K562 (cell line): Measurements from ENCODE around the gene LRP1B. TPM values are rescaled to one million over a fixed set of nuclear protein-coding genes. Genes with fewer than 3 reads are reported as not detected.

ENCODE experiments used
- ATAC-seq: fragments of 200-7000 bp; cut with Tn5 transposase; 3 replicates; pipeline ENCODE4 v1.9.1; 2020; ENCODE audit warnings: moderate library complexity
- BruUV-seq: library from RNA; stranded (reverse); fragments of 400-500 nt; replicated peaks from 2 replicates; lab custom pipeline; 2021; lab: Mats Ljungman, UMichigan
- CTCF ChIA-PET: fragments of 300-600 bp; formaldehyde crosslinking; extraction: SDS; loops from one replicate; lab custom pipeline; 2021; ENCODE audit warnings: low intra/inter-chr PET ratio; lab: Yijun Ruan, JAX
- POLR2A ChIA-PET: fragments of 300-600, 350-650 bp; sonication (Branson Sonifier 250); formaldehyde crosslinking; extraction: SDS; loops from one replicate; lab custom pipeline; 2021; ENCODE audit warnings: antibody characterized with exemption, inconsistent platforms; lab: Yijun Ruan, JAX
- DNase-seq, 4 experiments: peaks; one replicate each; pipeline versions ENCODE4 v3.0.0 to v3.0.0-alpha.2; 2011 to 2018; ENCODE audit warnings: low spot score in 3 of 4, mixed read lengths in 3 of 4; ENCODE audit errors: extremely low read depth in 1 of 4
- FAIRE-seq: peaks from 2 replicates; lab custom pipeline; 2011; peaks lifted over from hg19 to GRCh38; lab: Jason Lieb, UNC
- H2AFZ ChIP-seq: 2 replicates; pipeline ENCODE4 v1.6.0; 2011; ENCODE audit warnings: low read depth, low read length, control low read depth, inconsistent platforms
- H3K27ac ChIP-seq: fragments of 200-600 bp; 3 replicates; pipeline ENCODE4 v1.8.0; 2011; ENCODE audit warnings: low read depth, mild to moderate bottlenecking, control low read depth, inconsistent platforms, low read length, moderate library complexity, mixed read lengths; ENCODE audit errors: extremely low read depth
- H3K27me3 ChIP-seq, 2 experiments: fragments of 300-600 bp in 1 of 2; 2 replicates in 1 of 2; 3 replicates in 1 of 2; pipeline versions ENCODE4 v1.6.0 to v1.8.0; 2011; ENCODE audit warnings: inconsistent platforms in 2 of 2, low read length in 2 of 2, mild to moderate bottlenecking in 1 of 2, mixed read lengths in 1 of 2, moderate library complexity in 1 of 2; ENCODE audit not compliant: control insufficient read depth in 2 of 2, insufficient read depth in 2 of 2
- H3K36me3 ChIP-seq: fragments of 300-600 bp; 3 replicates; pipeline ENCODE4 v1.8.0; 2011; ENCODE audit warnings: mild to moderate bottlenecking, low read length, inconsistent platforms; ENCODE audit not compliant: control insufficient read depth, insufficient read depth
- H3K4me1 ChIP-seq, 2 experiments: fragments of 200-600 bp in 1 of 2; replicated peaks in 1 of 2; 2 replicates in 1 of 2; 3 replicates in 1 of 2; pipeline versions ENCODE4 v1.5.1 to v1.8.0; 2011; ENCODE audit warnings: inconsistent platforms in 2 of 2, low read length in 2 of 2, mild to moderate bottlenecking in 1 of 2, mixed read lengths in 1 of 2, moderate library complexity in 1 of 2; ENCODE audit not compliant: control insufficient read depth in 2 of 2, insufficient read depth in 2 of 2
- H3K4me2 ChIP-seq: 2 replicates; pipeline ENCODE4 v1.6.1; 2011; ENCODE audit warnings: low read length, control low read depth, inconsistent platforms, mixed read lengths; ENCODE audit not compliant: insufficient read depth
- H3K4me3 ChIP-seq: fragments of 200-600 bp; sonication (generic), shearing (Covaris generic); 2 replicates; pipeline ENCODE4 v1.5.1; 2016; ENCODE audit warnings: control low read depth, inconsistent platforms
- H3K79me2 ChIP-seq: fragments of 200-600 bp; 3 replicates; pipeline ENCODE4 v1.8.0; 2011; ENCODE audit warnings: low read length, inconsistent platforms; ENCODE audit not compliant: control insufficient read depth, insufficient read depth
- H3K9ac ChIP-seq, 2 experiments: 2 replicates each; pipeline versions ENCODE4 v1.6.0 to v1.6.1; 2011; ENCODE audit warnings: low read depth in 2 of 2, low read length in 2 of 2, control low read depth in 1 of 2, inconsistent platforms in 1 of 2, mild to moderate bottlenecking in 1 of 2, mixed read lengths in 1 of 2; ENCODE audit not compliant: insufficient read depth in 1 of 2
- H3K9me1 ChIP-seq: one replicate; pipeline ENCODE4 v1.6.0; 2011; ENCODE audit warnings: inconsistent platforms, mild to moderate bottlenecking, low read length, moderate library complexity; ENCODE audit not compliant: control insufficient read depth, insufficient read depth
- H3K9me3 ChIP-seq: replicated peaks from 2 replicates; pipeline ENCODE4 v1.5.1; 2011; ENCODE audit warnings: low read depth, low read length, inconsistent platforms; ENCODE audit not compliant: control insufficient read depth, insufficient read depth
- H4K20me1 ChIP-seq: replicated peaks from 2 replicates; pipeline ENCODE4 v1.6.1; 2011; ENCODE audit warnings: low read length, inconsistent platforms, mixed read lengths; ENCODE audit not compliant: control insufficient read depth, insufficient read depth
- CTCF ChIP-seq, 3 experiments: IDR thresholded peaks in 2 of 3; conservative IDR thresholded peaks in 1 of 3; 2 replicates each; pipeline ENCODE4 v1.5.1; 2011 to 2012; ENCODE audit warnings: low read length in 3 of 3, mild to moderate bottlenecking in 3 of 3, control low read depth in 2 of 3, improper control_type of control experiment in 1 of 3, inconsistent platforms in 1 of 3, low read depth in 1 of 3, mixed read lengths in 1 of 3, moderate library complexity in 1 of 3; ENCODE audit not compliant: insufficient read depth in 2 of 3
- IRF1 ChIP-seq: sonication (generic); formaldehyde crosslinking; IDR thresholded peaks from 2 replicates; pipeline ENCODE4 v1.8.0; 2022; ENCODE audit warnings: missing genetic modification reagents, mild to moderate bottlenecking, borderline replicate concordance
- JUN ChIP-seq, 2 experiments: sonication (generic) in 1 of 2; formaldehyde crosslinking in 1 of 2; IDR thresholded peaks; 2 replicates each; pipeline versions ENCODE4 v1.6.1 to v1.8.0; 2012 to 2022; ENCODE audit warnings: borderline replicate concordance in 2 of 2, mild to moderate bottlenecking in 2 of 2, improper control_type of control experiment in 1 of 2, low read depth in 1 of 2, low read length in 1 of 2, missing genetic modification reagents in 1 of 2
- LARP7 ChIP-seq: fragments of 450-650 bp; IDR thresholded peaks from 2 replicates; pipeline ENCODE4 v1.6.1; 2016
- NCOA4 ChIP-seq: fragments of 450-650 bp; IDR thresholded peaks from 2 replicates; pipeline ENCODE4 v1.6.1; 2018; ENCODE audit warnings: mild to moderate bottlenecking; ENCODE audit not compliant: partially characterized antibody
- NFRKB ChIP-seq: fragments of 450-650 bp; IDR thresholded peaks from 2 replicates; pipeline ENCODE4 v1.6.1; 2016; ENCODE audit warnings: low read depth
- PATZ1 ChIP-seq: fragments of 250-450 bp; sonication (Bioruptor Pico); IDR thresholded peaks from 2 replicates; pipeline ENCODE4 v1.5.0; 2020; ENCODE audit warnings: mild to moderate bottlenecking, borderline replicate concordance
- RBM34 ChIP-seq: fragments of 200-400 bp; formaldehyde crosslinking; IDR thresholded peaks from 2 replicates; pipeline ENCODE4 v1.6.1; 2018; ENCODE audit warnings: low read length, borderline replicate concordance; ENCODE audit not compliant: insufficient read depth
- RHOXF2B ChIP-seq: fragments of 250-450 bp; sonication (Bioruptor Pico); conservative IDR thresholded peaks from 2 replicates; pipeline ENCODE4 v1.5.1; 2021
- SMARCE1 ChIP-seq: fragments of 450-650 bp; IDR thresholded peaks from 2 replicates; pipeline ENCODE4 v1.7.1; 2016; ENCODE audit warnings: mild to moderate bottlenecking
- THAP12 ChIP-seq: fragments of 250-450 bp; sonication (Bioruptor Pico); IDR thresholded peaks from 2 replicates; pipeline ENCODE4 v1.9.0; 2021; ENCODE audit warnings: mild to moderate bottlenecking, inconsistent platforms
- TRIM28 ChIP-seq: fragments of 450-650 bp; IDR thresholded peaks from 2 replicates; pipeline ENCODE4 v1.6.1; 2017
- ZEB2 ChIP-seq: fragments of 450-650 bp; IDR thresholded peaks from 2 replicates; pipeline ENCODE4 v1.6.1; 2016
- ZNF408 ChIP-seq: fragments of 250-450 bp; sonication (Bioruptor Pico); IDR thresholded peaks from 2 replicates; pipeline ENCODE4 v1.4.0; 2020; ENCODE audit warnings: low read depth, mild to moderate bottlenecking, moderate library complexity
- WGBS: fragments of 100-300 bp; shearing (Covaris generic); methylation state at CpG from one replicate; pipeline ENCODE4 v1.1.6; 2016; ENCODE audit warnings: low coverage, mixed read lengths; ENCODE audit not compliant: insufficient coverage; ENCODE audit errors: missing lambda C conversion rate; 5-methylcytosine and 5-hydroxymethylcytosine counted together
- in situ Hi-C: fragments of 300-500 bp; cut with MboI; formaldehyde crosslinking; loops from 4 replicates; pipeline ENCODE4 v1.15.0; 2018; ENCODE audit warnings: inconsistent platforms, mixed read lengths
- intact Hi-C: fragments of 100-400 bp; cut with micrococcal nuclease; formaldehyde crosslinking; loops from 2 replicates; pipeline ENCODE4 v1.14.2; 2022
- polyA plus RNA-seq, 8 experiments: library from polyadenylated mRNA; depleted of rRNA in 4 of 8; stranded (reverse) in 5 of 8; unstranded in 3 of 8; fragments of >200 nt; fragmentation: Nextera tagmentation in 2 of 8; fragmentation: Illumina TruSeq in 1 of 8; extraction: Ambion mirVana in 2 of 8; extraction: Trizol in 1 of 8; gene quantifications; 2 replicates each; pipeline versions ENCODE4 v1.2.1 to v1.2.3, GENCODE V29; 2011 to 2014; ENCODE audit warnings: inconsistent platforms in 1 of 8, missing spikeins in 1 of 8
- total RNA-seq, 7 experiments: library from RNA; depleted of rRNA in 6 of 7; stranded (reverse); fragments of >200 nt in 6 of 7; fragmentation: Illumina TruSeq in 2 of 7; extraction: Trizol in 2 of 7; gene quantifications; 2 replicates each; pipeline versions ENCODE4 v1.2.1 to v1.2.3, GENCODE V29; 2011 to 2021; ENCODE audit warnings: low replicate concordance in 1 of 7

LRP1B gene
- total and polyA plus RNA-seq, 9 of the 15 experiments (the other 6 are each of a cell fraction or from before 2014, with no cell fraction given), result not detected

GRCh38 chr2:141720476-141720875, 410.3 kb downstream of the LRP1B start (continued):
- TF ChIP-seq RBM34, result no peak
- no peak for TF ChIP-seq RHOXF2B (CRISPR knock-in tag)
- no peak for TF ChIP-seq SMARCE1
- no peak for TF ChIP-seq NFRKB
- no peak for TF ChIP-seq TRIM28
- TF ChIP-seq CTCF (IDR thresholded peaks at IDR 0.05 in 2 of 3, conservative IDR thresholded peaks at IDR 0.05 in 1 of 3; ENCODE audit: insufficient read depth in 2 of 3, low read depth in 1 of 3, low read length in 3 of 3), result no peak
- no peak for TF ChIP-seq IRF1 (CRISPR knock-in tag)

GRCh38 chr2:141714496-141714895, 416.3 kb downstream of the LRP1B start:
- FAIRE-seq (no peak), DNase-seq (no peak), ATAC-seq (no peak)
- Histone ChIP-seq H4K20me1 (no peaks in the 10 kb centered on the region), H3K4me3 (no peak overlapping the region), H3K9me1 (no peaks in the 10 kb centered on the region), H3K27ac (no peak overlapping the region), H3K36me3 (no peaks in the 10 kb centered on the region), H3K27me3 (no peaks in the 10 kb centered on the region), H3K4me1 (no peaks in the 10 kb centered on the region), H3K9ac (no peak overlapping the region), H2AFZ (no peak overlapping the region), H3K79me2 (no peaks in the 10 kb centered on the region), H3K9me3 (no peaks in the 10 kb centered on the region; the same call in 1 of the 2 replicates), H3K4me2 (no peak overlapping the region)
- BruUV-seq, result no TSS peak
- ChIA-PET POLR2A (no interaction called here), CTCF (interaction anchor here (0.7 kb wide), 1 partner anchor 14 kb away, joined by 7 read pairs; no protein-coding TSS in a partner anchor)
- intact Hi-C loops (no loop called here), in situ Hi-C loops (no loop called here)
- 0% methylated on average over 1 of the region's 1 CpG for WGBS
- TF ChIP-seq JUN (IDR thresholded peaks at IDR 0.05; ENCODE audit: borderline replicate concordance, low read depth, low read length) (no peak), JUN (CRISPR knock-in tag; IDR thresholded peaks at IDR 0.05; ENCODE audit: borderline replicate concordance) (no peak), ZEB2 (no peak), ZNF408 (CRISPR knock-in tag) (no peak), LARP7 (no peak), NCOA4 (no peak), PATZ1 (no peak), THAP12 (no peak)
